Loucy (cell line): ENCODE data around the gene FAM83D.

Source experiments
- EZH2phosphoT487 ChIP-seq: fragments of 200-600 bp; IDR thresholded peaks from 2 replicates; pipeline ENCODE4 v1.6.1; 2018; ENCODE audit warnings: antibody characterized with exemption, mild to moderate bottlenecking, moderate library complexity, borderline replicate concordance
- TF ChIP-seq, protein P1 (sequence below): fragments of 200-600 bp; sonication (generic); conservative IDR thresholded peaks from 2 replicates; pipeline ENCODE4 v1.5.1; 2014; ENCODE audit warnings: mild to moderate bottlenecking, antibody characterized with exemption, low read length

DNA sequence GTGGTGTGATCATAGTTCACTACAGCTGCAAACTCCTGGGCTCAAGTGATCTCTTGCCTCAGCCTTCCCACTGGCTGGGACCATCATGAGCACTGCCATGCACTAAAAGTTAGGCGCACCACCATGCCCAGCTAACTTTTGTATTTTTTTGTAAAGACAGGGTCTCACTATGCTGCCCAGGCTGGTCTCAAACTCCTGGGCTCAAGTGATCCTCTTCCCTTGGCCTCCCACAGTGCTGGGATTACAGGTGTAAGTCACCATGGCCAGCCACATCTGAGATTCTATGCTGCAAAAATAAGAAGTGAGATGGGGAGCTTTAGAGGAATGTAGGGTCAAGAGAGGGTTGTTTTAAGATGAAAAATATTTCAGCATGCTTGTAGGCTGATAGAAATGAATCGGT is 1.5 kb upstream of the FAM83D start:
- TF ChIP-seq, protein P1, sequence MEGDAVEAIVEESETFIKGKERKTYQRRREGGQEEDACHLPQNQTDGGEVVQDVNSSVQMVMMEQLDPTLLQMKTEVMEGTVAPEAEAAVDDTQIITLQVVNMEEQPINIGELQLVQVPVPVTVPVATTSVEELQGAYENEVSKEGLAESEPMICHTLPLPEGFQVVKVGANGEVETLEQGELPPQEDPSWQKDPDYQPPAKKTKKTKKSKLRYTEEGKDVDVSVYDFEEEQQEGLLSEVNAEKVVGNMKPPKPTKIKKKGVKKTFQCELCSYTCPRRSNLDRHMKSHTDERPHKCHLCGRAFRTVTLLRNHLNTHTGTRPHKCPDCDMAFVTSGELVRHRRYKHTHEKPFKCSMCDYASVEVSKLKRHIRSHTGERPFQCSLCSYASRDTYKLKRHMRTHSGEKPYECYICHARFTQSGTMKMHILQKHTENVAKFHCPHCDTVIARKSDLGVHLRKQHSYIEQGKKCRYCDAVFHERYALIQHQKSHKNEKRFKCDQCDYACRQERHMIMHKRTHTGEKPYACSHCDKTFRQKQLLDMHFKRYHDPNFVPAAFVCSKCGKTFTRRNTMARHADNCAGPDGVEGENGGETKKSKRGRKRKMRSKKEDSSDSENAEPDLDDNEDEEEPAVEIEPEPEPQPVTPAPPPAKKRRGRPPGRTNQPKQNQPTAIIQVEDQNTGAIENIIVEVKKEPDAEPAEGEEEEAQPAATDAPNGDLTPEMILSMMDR = no peak
- no peak for TF ChIP-seq EZH2phosphoT487
